ENCODE results near the gene SF3B3. TPM values are rescaled to one million over a fixed set of nuclear protein-coding genes. Genes with fewer than 3 reads are reported as not detected.

Gene SF3B3
- total and polyA plus RNA-seq, 2 of the 13 experiments (the other 11 are each of a cell fraction or from before 2014, with no cell fraction given) = 157 to 500 TPM

DNA sequence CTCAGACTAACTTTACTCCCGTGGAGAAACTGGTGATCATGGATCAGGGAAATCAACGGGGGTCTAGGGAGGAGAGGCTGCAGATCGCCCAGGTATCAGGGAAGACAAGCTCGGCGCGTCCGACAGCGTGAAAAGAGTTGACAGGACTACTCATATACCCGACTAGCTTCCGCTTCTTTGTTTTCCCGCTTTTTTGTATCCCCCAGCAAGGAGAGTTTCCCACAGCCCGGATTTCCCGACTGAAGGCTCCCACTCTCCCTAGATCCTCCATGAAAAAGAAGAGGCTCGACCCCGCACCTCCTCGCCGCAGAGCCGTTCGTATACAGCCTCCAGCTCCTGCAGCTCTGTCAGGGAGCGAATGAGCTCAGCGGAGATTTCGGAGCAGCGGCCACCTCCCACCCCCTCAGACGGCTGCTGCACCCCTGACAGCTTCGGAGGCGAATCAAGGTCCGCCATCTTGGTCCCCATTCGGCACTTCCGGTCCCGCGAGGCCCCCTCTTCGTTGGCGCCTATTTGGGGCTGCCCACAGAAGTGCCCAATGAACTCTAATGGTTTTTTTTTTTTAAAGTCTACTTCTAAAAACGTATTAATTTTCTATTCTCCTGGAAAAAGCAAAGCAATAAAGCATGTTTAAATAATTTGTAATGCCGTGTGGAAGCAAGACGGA is 407 bp upstream of the SF3B3 start, which contains the start of gene COG4 (continued):
- TF ChIP-seq ZBTB20 (CRISPR knock-in tag; IDR thresholded peaks at IDR 0.05; ENCODE audit: borderline replicate concordance, low read depth) = peak; percentile 53; the same call in 1 of the 2 replicates
- TF ChIP-seq THAP11 (CRISPR knock-in tag; IDR thresholded peaks at IDR 0.05) = peak; percentile 84
- TF ChIP-seq, protein P1, sequence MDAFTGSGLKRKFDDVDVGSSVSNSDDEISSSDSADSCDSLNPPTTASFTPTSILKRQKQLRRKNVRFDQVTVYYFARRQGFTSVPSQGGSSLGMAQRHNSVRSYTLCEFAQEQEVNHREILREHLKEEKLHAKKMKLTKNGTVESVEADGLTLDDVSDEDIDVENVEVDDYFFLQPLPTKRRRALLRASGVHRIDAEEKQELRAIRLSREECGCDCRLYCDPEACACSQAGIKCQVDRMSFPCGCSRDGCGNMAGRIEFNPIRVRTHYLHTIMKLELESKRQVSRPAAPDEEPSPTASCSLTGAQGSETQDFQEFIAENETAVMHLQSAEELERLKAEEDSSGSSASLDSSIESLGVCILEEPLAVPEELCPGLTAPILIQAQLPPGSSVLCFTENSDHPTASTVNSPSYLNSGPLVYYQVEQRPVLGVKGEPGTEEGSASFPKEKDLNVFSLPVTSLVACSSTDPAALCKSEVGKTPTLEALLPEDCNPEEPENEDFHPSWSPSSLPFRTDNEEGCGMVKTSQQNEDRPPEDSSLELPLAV (CRISPR knock-in tag; conservative IDR thresholded peaks at IDR 0.05; ENCODE audit: low read depth) = no peak
- TF ChIP-seq HNRNPH1 (optimal IDR thresholded peaks at IDR 0.05; ENCODE audit: low read depth, low read length) = no peak
- no peak; the same call in 1 of the 2 replicates for TF ChIP-seq MXD3 (CRISPR knock-in tag; IDR thresholded peaks at IDR 0.05)
- peak; percentile 98 for TF ChIP-seq ZNF75D (CRISPR knock-in tag; IDR thresholded peaks at IDR 0.05; ENCODE audit: borderline replicate concordance)
- TF ChIP-seq MEIS1 (CRISPR knock-in tag; IDR thresholded peaks at IDR 0.05; ENCODE audit: borderline replicate concordance) = no peak
- TF ChIP-seq IRF2 (CRISPR knock-in tag; IDR thresholded peaks at IDR 0.05) = peak; percentile 56; the same call in 1 of the 2 replicates
- 0 out of 2 replicates have a peak, but pooled peaks have one; percentile 35 for TF ChIP-seq THAP8 (CRISPR knock-in tag; IDR thresholded peaks at IDR 0.05; ENCODE audit: borderline replicate concordance)
- TF ChIP-seq ZNF761 (CRISPR knock-in tag; conservative IDR thresholded peaks at IDR 0.05) = 0 out of 2 replicates have a peak, but pooled peaks have one; percentile 13
- no peak for TF ChIP-seq SMARCE1 (IDR thresholded peaks at IDR 0.05; ENCODE audit: borderline replicate concordance)
- TF ChIP-seq MED1 (CRISPR knock-in tag; IDR thresholded peaks at IDR 0.05) = peak; percentile 52
- no peak for TF ChIP-seq ZFYVE20 (CRISPR knock-in tag; IDR thresholded peaks at IDR 0.05; ENCODE audit: borderline replicate concordance, low read depth)
- peak; percentile 92 for TF ChIP-seq ZNF501 (CRISPR knock-in tag; IDR thresholded peaks at IDR 0.05)
- TF ChIP-seq ATF1 (CRISPR knock-in tag; IDR thresholded peaks at IDR 0.05) = peak; percentile 44; the same call in 1 of the 2 replicates
- peak; percentile 95 for TF ChIP-seq KAT8 (CRISPR knock-in tag; IDR thresholded peaks at IDR 0.05)
- 0 out of 2 replicates have a peak, but pooled peaks have one; percentile 24 for TF ChIP-seq WIZ (CRISPR knock-in tag; IDR thresholded peaks at IDR 0.05)
- no peak for TF ChIP-seq ONECUT2 (CRISPR knock-in tag; IDR thresholded peaks at IDR 0.05)
- TF ChIP-seq, protein P2, sequence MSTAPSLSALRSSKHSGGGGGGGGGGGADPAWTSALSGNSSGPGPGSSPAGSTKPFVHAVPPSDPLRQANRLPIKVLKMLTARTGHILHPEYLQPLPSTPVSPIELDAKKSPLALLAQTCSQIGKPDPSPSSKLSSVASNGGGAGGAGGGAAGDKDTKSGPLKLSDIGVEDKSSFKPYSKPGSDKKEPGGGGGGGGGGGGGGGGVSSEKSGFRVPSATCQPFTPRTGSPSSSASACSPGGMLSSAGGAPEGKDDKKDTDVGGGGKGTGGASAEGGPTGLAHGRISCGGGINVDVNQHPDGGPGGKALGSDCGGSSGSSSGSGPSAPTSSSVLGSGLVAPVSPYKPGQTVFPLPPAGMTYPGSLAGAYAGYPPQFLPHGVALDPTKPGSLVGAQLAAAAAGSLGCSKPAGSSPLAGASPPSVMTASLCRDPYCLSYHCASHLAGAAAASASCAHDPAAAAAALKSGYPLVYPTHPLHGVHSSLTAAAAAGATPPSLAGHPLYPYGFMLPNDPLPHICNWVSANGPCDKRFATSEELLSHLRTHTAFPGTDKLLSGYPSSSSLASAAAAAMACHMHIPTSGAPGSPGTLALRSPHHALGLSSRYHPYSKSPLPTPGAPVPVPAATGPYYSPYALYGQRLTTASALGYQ (CRISPR knock-in tag; IDR thresholded peaks at IDR 0.05) = no peak
- peak; percentile 58; the same call in 1 of the 2 replicates for TF ChIP-seq KLF11 (CRISPR knock-in tag; IDR thresholded peaks at IDR 0.05)
- peak; percentile 90 for TF ChIP-seq ZNF670 (CRISPR knock-in tag; IDR thresholded peaks at IDR 0.05; ENCODE audit: borderline replicate concordance)
- peak; percentile 83 for TF ChIP-seq RBM39 (IDR thresholded peaks at IDR 0.05; ENCODE audit: low read depth, low read length, poor library complexity, severe bottlenecking)
- no peak for TF ChIP-seq MATR3 (CRISPR knock-in tag; IDR thresholded peaks at IDR 0.05)
